Dedifferentiated amniotic fluid mesenchymal stem cell (primary cell): ENCODE results near the gene SYK.
"Not testable (repeated sequence)": the region's sequence is repeated elsewhere in the genome, so short reads cannot be mapped to it uniquely, and the experiment has no call there.

ENCODE experiments used
- DNase-seq: peaks from one replicate; pipeline ENCODE4 v3.0.0-alpha.2; 2016; ENCODE audit errors: extremely low spot score

SYK gene

GRCh38 chr9:90880066-90880465 lies 78.4 kb downstream of the SYK start:
- no peak for DNase-seq

- DNase-seq: no peak
Measured at GRCh38 chr9:90880669-90881068, 79.0 kb downstream of the SYK start.

GRCh38 chr9:90881648-90882047 lies 80.0 kb downstream of the SYK start:
- no peak for DNase-seq

- DNase-seq: no peak
Measured at GRCh38 chr9:90882991-90883600, 81.5 kb downstream of the SYK start.

GRCh38 chr9:90883661-90884060 lies 82.0 kb downstream of the SYK start:
- DNase-seq: no peak

GRCh38 chr9:90884178-90884577 lies 82.6 kb downstream of the SYK start:
- no peak for DNase-seq

GRCh38 chr9:90886868-90887267 lies 85.2 kb downstream of the SYK start:
- not testable (repeated sequence) for DNase-seq

GRCh38 chr9:90888941-90889340 lies 87.3 kb downstream of the SYK start:
- no peak for DNase-seq

- no peak for DNase-seq
Measured at GRCh38 chr9:90890146-90890810, 88.7 kb downstream of the SYK start.

- DNase-seq: no peak
Measured at GRCh38 chr9:90891308-90892040, 89.9 kb downstream of the SYK start.

GRCh38 chr9:90892918-90893317 lies 91.3 kb downstream of the SYK start:
- DNase-seq: no peak

- no peak for DNase-seq
Measured at GRCh38 chr9:90893706-90894105, 92.1 kb downstream of the SYK start.

GRCh38 chr9:90894986-90895687 lies 93.5 kb downstream of the SYK start:
- DNase-seq: no peak

- DNase-seq: no peak
Measured at GRCh38 chr9:90895786-90896185, 94.2 kb downstream of the SYK start.

- DNase-seq: no peak
Measured at GRCh38 chr9:90896231-90896630, 94.6 kb downstream of the SYK start.

GRCh38 chr9:90898228-90898627 lies 96.6 kb downstream of the SYK start:
- no peak for DNase-seq

GRCh38 chr9:90899287-90899686 lies 97.7 kb downstream of the SYK start:
- no peak for DNase-seq

GRCh38 chr9:90900130-90900529 lies 98.5 kb downstream of the SYK start:
- DNase-seq: no peak

GRCh38 chr9:90901933-90902332 lies 100.3 kb downstream of the SYK start:
- DNase-seq: no peak

- no peak for DNase-seq
Measured at GRCh38 chr9:90903766-90904424, 102.3 kb downstream of the SYK start.

GRCh38 chr9:90904706-90905478 lies 103.3 kb downstream of the SYK start:
- no peak for DNase-seq
